MCF 10A (cell line): ENCODE data around the gene EXOC3. TPM values are rescaled to one million over a fixed set of nuclear protein-coding genes. Genes with fewer than 3 reads are reported as not detected.

Experiments used
- BruUV-seq: library from RNA; stranded (reverse); fragments of 400-500 nt; replicated peaks from 2 replicates; lab custom pipeline; 2021; lab: Mats Ljungman, UMichigan
- CTCF ChIA-PET: fragments of 300-600 bp; sonication (Branson Sonifier 250); formaldehyde crosslinking; extraction: SDS; loops from one replicate; lab custom pipeline; 2021; ENCODE audit warnings: antibody characterized with exemption, inconsistent platforms; lab: Yijun Ruan, JAX
- POLR2A ChIA-PET: fragments of 300-600, 350-650 bp; sonication (Branson Sonifier 250); formaldehyde crosslinking; extraction: SDS; loops from one replicate; lab custom pipeline; 2020; ENCODE audit warnings: antibody characterized with exemption, inconsistent platforms; lab: Yijun Ruan, JAX
- DNase-seq: peaks from one replicate; pipeline ENCODE4 v3.0.0-alpha.2; 2018; ENCODE audit not compliant: unreplicated experiment
- H3K27ac Mint-ChIP-seq: one replicate; pipeline ENCODE4 v1.8.0; 2022; ENCODE audit warnings: mild to moderate bottlenecking, low read depth, mixed read lengths; ENCODE audit not compliant: unreplicated experiment
- H3K27me3 Mint-ChIP-seq: one replicate; pipeline ENCODE4 v1.8.0; 2022; ENCODE audit warnings: mixed read lengths; ENCODE audit not compliant: insufficient read depth, unreplicated experiment
- H3K36me3 Mint-ChIP-seq: one replicate; pipeline ENCODE4 v1.8.0; 2022; ENCODE audit warnings: mild to moderate bottlenecking, moderate library complexity, mixed read lengths; ENCODE audit not compliant: insufficient read depth, unreplicated experiment
- H3K4me1 Mint-ChIP-seq: one replicate; pipeline ENCODE4 v1.8.0; 2022; ENCODE audit warnings: mixed read lengths; ENCODE audit not compliant: insufficient read depth, unreplicated experiment
- H3K4me3 Mint-ChIP-seq: one replicate; pipeline ENCODE4 v1.8.0; 2022; ENCODE audit warnings: mild to moderate bottlenecking, moderate library complexity, mixed read lengths; ENCODE audit not compliant: unreplicated experiment
- H3K9me3 Mint-ChIP-seq: one replicate; pipeline ENCODE4 v1.8.0; 2022; ENCODE audit warnings: mixed read lengths; ENCODE audit not compliant: unreplicated experiment
- CTCF ChIP-seq: fragments of 200-600 bp; IDR thresholded peaks from one replicate; pipeline ENCODE4 v1.8.0; 2022; ENCODE audit warnings: antibody characterized with exemption, mild to moderate bottlenecking; ENCODE audit not compliant: unreplicated experiment
- intact Hi-C: fragments of 100-400 bp; cut with micrococcal nuclease; formaldehyde crosslinking; loops from 2 replicates; pipeline ENCODE4 v1.14.1; 2022
- total RNA-seq: library from RNA; stranded (reverse); gene quantifications from 2 replicates; pipeline ENCODE4 v1.2.3, GENCODE V29; 2022

The EXOC3 gene
- total RNA-seq, 1 experiment from 2014 or later, result 44.1 TPM

- no peak for DNase-seq
- BruUV-seq, result no TSS peak
- intact Hi-C loops, result loop anchor here (1.0 kb wide), 1 partner anchor 114 kb away; no protein-coding TSS in a partner anchor
- ChIA-PET CTCF (interaction anchor here (0.6 to 11.2 kb wide), 8 partner anchors 12 to 289 kb away, joined by 3 to 94 read pairs (median 3); partner anchors contain the start of gene AHRR), POLR2A (interaction anchor here (1.7 to 2.2 kb wide), 2 partner anchors 11 to 160 kb away, joined by 5 to 7 read pairs; partner anchors contain the start of genes EXOC3 and PDCD6)
- peaks cover 9% of the 10 kb centered on the region for H3K4me1 Mint-ChIP-seq
- TF ChIP-seq CTCF, result no peak
- no peak overlapping the region for H3K27ac Mint-ChIP-seq
- no peaks in the 10 kb centered on the region for H3K36me3 Mint-ChIP-seq
- H3K9me3 Mint-ChIP-seq, result peaks cover 4% of the 10 kb centered on the region
- no peaks in the 10 kb centered on the region for H3K27me3 Mint-ChIP-seq
- H3K4me3 Mint-ChIP-seq, result no peak overlapping the region
Measured at GRCh38 chr5:431711-432050, 11.3 kb upstream of the EXOC3 start.

GRCh38 chr5:432201-432927 is 10.6 kb upstream of the EXOC3 start:
- H3K36me3 Mint-ChIP-seq, result no peaks in the 10 kb centered on the region
- DNase-seq, result no peak
- no peak for TF ChIP-seq CTCF
- H3K4me3 Mint-ChIP-seq, result no peak overlapping the region
- H3K27ac Mint-ChIP-seq, result no peak overlapping the region
- intact Hi-C loops, result no loop called here
- CTCF ChIA-PET, result interaction anchor here (0.6 to 11.2 kb wide), 6 partner anchors 13 to 290 kb away, joined by 3 to 94 read pairs (median 3); partner anchors contain the start of gene AHRR
- H3K27me3 Mint-ChIP-seq, result no peaks in the 10 kb centered on the region
- peaks cover 9% of the 10 kb centered on the region for H3K4me1 Mint-ChIP-seq
- POLR2A ChIA-PET, result interaction anchor here (1.7 kb wide), 1 partner anchor 11 kb away, joined by 5 read pairs; the partner anchor contains the start of gene EXOC3
- no peaks in the 10 kb centered on the region for H3K9me3 Mint-ChIP-seq
- no TSS peak for BruUV-seq

- H3K27ac Mint-ChIP-seq, result no peak overlapping the region
- intact Hi-C loops, result no loop called here
- ChIA-PET CTCF (interaction anchor here (0.6 to 11.2 kb wide), 5 partner anchors 13 to 243 kb away, joined by 3 to 94 read pairs (median 4); partner anchors contain the start of gene AHRR), POLR2A (interaction anchor here (0.7 kb wide), 1 partner anchor 26 kb away, joined by 3 read pairs; no protein-coding TSS in a partner anchor)
- peaks cover 9% of the 10 kb centered on the region for H3K4me1 Mint-ChIP-seq
- H3K4me3 Mint-ChIP-seq, result no peak overlapping the region
- no peaks in the 10 kb centered on the region for H3K27me3 Mint-ChIP-seq
- no peak for DNase-seq
- no peak for TF ChIP-seq CTCF
- no peaks in the 10 kb centered on the region for H3K9me3 Mint-ChIP-seq
- no TSS peak for BruUV-seq
- H3K36me3 Mint-ChIP-seq, result no peaks in the 10 kb centered on the region
Measured at GRCh38 chr5:432928-433791, 9.8 kb upstream of the EXOC3 start.
